Stomach smooth muscle (tissue), 2 donors: ENCODE data around the gene NAA80.
"Not testable (repeated sequence)": the region's sequence is repeated elsewhere in the genome, so short reads cannot be mapped to it uniquely, and the experiment has no call there.

Experiments
- H3K27ac ChIP-seq: one replicate; pipeline ENCODE4 v1.7.0; 2013; ENCODE audit warnings: mild to moderate bottlenecking, low read length, inconsistent platforms
- H3K27me3 ChIP-seq, 2 donors: one replicate each; pipeline ENCODE4 v1.7.0; 2013; ENCODE audit warnings: low read length in 2 of 2; ENCODE audit not compliant: insufficient read depth in 2 of 2, control insufficient read depth in 1 of 2
- H3K36me3 ChIP-seq, 2 donors: one replicate each; pipeline ENCODE4 v1.7.0; 2013; ENCODE audit warnings: low read length in 2 of 2; ENCODE audit not compliant: control insufficient read depth in 2 of 2, insufficient read depth in 2 of 2
- H3K4me1 ChIP-seq: one replicate; pipeline ENCODE4 v1.7.0; 2013; ENCODE audit warnings: low read length; ENCODE audit not compliant: control insufficient read depth, insufficient read depth
- H3K4me3 ChIP-seq, 2 donors: one replicate each; pipeline ENCODE4 v1.7.0; 2013; ENCODE audit warnings: low read length in 2 of 2
- H3K9ac ChIP-seq, 2 donors: one replicate each; pipeline ENCODE4 v1.7.0; 2013; ENCODE audit warnings: low read length in 2 of 2, mild to moderate bottlenecking in 1 of 2
- H3K9me3 ChIP-seq, 2 donors: one replicate each; pipeline ENCODE4 v1.7.0; 2013; ENCODE audit warnings: low read length in 2 of 2; ENCODE audit not compliant: control insufficient read depth in 2 of 2
- donor health status: healthy.
- donor health status: Pancreatic carcinoma.

NAA80 gene

DNA sequence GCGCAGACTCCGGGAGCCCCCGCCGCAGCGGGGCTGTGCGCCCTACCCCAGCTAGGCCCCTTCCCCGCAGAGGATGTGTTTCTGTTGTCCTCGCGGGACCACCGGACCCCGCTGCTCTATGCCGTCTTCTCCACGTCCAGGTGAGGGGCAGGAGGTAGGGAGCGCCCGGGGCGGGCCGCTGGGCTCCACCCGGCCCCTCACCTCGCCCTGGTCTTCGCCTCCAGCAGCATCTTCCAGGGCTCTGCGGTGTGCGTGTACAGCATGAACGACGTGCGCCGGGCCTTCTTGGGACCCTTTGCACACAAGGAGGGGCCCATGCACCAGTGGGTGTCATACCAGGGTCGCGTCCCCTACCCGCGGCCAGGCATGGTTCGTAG is 25.5 kb downstream of the NAA80 start:
- H3K9me3 ChIP-seq, result no peaks in the 10 kb centered on the region
- H3K4me1 ChIP-seq, result peaks cover 41% of the 10 kb centered on the region
- H3K4me3 ChIP-seq, result no peak overlapping the region
- H3K27me3 ChIP-seq, result peaks cover 5 to 20% of the 10 kb centered on the region in 2 donors
- no peak overlapping the region for H3K9ac ChIP-seq
- H3K36me3 ChIP-seq, result no peaks in the 10 kb centered on the region
- no peak overlapping the region for H3K27ac ChIP-seq

DNA sequence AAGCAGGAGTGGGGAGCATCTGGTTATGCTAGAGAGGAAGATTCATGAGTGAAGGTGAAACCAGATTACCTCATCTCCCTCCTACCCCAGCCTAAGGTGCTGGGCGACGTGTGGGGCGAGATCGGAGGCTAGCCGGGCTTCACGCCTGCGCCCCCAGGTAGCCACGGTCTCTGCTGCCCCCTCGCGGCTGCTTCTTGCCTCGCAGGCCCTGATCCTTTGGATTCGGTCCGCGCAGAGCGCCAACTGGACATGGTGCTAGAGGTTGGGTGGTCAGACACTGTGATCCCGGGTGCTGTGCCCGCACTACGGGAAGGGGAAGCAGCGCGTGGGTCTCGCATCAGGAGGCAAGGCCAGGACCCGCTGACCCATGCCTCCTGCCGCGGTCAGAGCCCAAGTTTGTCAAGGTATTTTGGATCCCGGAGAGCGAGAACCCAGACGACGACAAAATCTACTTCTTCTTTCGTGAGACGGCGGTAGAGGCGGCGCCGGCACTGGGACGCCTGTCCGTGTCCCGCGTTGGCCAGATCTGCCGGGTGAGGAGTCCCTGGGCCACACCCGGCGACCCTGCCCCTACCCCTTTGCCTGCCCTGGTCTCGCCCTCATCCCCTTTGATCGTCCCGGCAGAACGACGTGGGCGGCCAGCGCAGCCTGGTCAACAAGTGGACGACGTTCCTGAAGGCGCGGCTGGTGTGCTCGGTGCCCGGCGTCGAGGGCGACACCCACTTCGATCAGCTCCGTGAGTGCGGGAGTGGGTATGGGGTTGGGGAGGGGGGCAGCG is 26.1 kb downstream of the NAA80 start:
- H3K4me1 ChIP-seq, result peaks cover 41% of the 10 kb centered on the region
- H3K9me3 ChIP-seq, result no peaks in the 10 kb centered on the region
- no peaks in the 10 kb centered on the region for H3K36me3 ChIP-seq
- peak overlapping the region in 1 of 2 donors; percentile 70 for H3K4me3 ChIP-seq
- no peak overlapping the region for H3K27ac ChIP-seq
- peaks cover 5 to 20% of the 10 kb centered on the region in 2 donors for H3K27me3 ChIP-seq
- peak overlapping the region in 1 of 2 donors; percentile 60 for H3K9ac ChIP-seq

DNA sequence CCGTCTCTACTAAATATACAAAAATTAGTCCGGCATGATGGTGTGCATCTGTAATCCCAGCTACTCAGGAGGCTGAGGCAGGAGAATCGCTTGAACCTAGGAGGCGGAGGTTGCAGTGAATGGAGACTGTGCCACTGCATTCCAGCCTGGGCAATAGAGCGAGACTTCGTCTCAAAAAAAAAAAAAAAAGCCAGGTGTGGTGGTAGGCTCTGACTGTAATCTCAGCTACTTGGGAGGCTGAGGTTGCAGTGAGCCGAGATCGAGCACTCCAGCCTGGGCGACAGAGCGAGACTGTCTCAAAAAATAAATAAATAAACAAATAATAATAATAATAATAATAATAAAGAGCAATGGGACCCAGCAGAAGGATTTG is 26.7 kb downstream of the NAA80 start:
- not testable (repeated sequence) for H3K9ac ChIP-seq, H3K9me3 ChIP-seq, H3K36me3 ChIP-seq, H3K4me3 ChIP-seq, H3K27ac ChIP-seq
- peaks cover 5 to 20% of the 10 kb centered on the region in 2 donors for H3K27me3 ChIP-seq
- peaks cover 43% of the 10 kb centered on the region for H3K4me1 ChIP-seq

DNA sequence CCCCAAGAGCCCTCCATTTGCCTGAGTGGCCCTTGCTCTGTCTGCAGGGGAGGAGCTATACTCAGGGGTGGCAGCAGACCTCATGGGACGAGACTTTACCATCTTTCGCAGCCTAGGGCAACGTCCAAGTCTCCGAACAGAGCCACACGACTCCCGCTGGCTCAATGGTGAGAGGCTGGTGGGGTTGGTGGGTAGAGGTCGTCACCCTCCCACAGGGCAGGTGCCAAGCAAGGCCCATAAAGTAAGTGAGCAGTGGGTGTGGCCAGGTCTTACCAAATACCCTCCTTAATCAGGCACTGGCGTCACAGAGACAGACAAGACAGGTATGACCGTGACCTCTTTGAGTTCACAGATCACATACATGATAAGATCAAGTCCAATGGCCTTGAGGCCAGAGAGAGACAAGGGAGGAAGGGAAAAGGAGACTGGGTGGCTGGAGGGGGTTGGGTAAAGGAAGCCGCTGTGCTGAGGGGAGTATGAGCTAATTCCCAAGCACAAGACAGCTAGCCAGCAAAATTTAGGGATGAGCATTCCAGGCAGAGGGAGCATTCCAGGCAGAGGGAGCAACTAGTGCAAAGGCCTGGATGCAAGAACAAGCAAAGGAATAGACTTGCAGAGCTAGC is 27.8 kb downstream of the NAA80 start:
- no peak overlapping the region for H3K9ac ChIP-seq
- no peaks in the 10 kb centered on the region for H3K9me3 ChIP-seq
- H3K4me3 ChIP-seq, result no peak overlapping the region
- H3K4me1 ChIP-seq, result peaks cover 54% of the 10 kb centered on the region
- H3K27me3 ChIP-seq, result peaks cover 5 to 20% of the 10 kb centered on the region in 2 donors
- no peak overlapping the region for H3K27ac ChIP-seq
- H3K36me3 ChIP-seq, result no peaks in the 10 kb centered on the region

DNA sequence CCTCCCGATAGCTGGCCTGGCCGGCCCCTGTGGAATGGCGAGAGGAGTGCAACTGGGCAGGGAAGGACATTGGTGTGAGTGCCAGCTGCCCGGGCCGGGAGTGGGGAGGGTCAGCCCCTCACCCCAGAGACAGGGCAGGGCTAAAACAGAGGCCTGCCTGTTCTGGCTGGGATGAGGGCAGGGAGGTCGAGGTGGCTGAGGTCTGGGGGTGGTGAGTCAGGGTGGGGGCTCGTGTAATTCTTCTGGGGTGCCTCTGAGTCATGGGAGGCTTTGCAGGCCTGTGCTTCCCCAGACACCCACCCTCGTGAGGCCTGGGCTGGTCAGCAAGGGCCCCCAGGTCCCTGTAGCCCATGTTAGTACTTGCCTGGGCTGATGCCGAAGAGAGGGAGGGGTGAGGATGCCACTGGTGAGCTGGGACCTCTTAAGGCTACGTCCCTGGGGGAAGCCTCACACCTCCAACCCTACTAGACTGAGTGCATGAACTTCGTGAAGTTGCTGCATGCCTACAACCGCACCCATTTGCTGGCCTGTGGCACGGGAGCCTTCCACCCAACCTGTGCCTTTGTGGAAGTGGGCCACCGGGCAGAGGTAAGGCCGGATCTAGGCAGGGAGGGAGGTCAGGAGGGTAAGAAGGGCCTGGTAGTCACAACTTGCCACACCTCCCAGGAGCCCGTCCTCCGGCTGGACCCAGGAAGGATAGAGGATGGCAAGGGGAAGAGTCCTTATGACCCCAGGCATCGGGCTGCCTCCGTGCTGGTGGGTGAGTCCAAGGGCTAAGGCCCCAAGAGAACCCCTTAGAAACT is 28.6 kb downstream of the NAA80 start:
- no peak overlapping the region for H3K9ac ChIP-seq
- no peaks in the 10 kb centered on the region for H3K36me3 ChIP-seq
- peaks cover 62% of the 10 kb centered on the region for H3K4me1 ChIP-seq
- no peak overlapping the region for H3K27ac ChIP-seq
- no peaks in the 10 kb centered on the region for H3K9me3 ChIP-seq
- peaks cover 5 to 20% of the 10 kb centered on the region in 2 donors for H3K27me3 ChIP-seq
- H3K4me3 ChIP-seq, result peak overlapping the region in 1 of 2 donors; percentile 78

DNA sequence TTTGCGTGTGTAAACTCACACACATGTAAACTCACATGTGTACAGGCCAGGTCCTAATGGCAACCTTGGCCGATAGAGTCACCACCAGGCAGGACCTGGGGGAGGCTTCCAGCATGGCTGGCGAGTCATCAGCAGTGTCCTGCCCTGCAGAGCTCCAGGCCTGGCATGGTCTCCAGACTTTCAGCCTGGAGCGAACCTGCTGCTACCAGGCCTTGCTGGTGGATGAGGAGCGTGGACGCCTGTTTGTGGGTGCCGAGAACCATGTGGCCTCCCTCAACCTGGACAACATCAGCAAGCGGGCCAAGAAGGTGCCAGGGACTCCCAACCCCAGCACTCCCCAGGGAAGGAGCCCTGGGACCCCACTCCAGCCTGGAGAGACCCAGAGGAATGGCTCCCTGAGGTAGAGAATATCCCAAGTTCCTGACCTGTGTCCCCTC is 29.2 kb downstream of the NAA80 start:
- peak overlapping the region; percentile 37 for H3K27ac ChIP-seq
- H3K4me3 ChIP-seq, result peak overlapping the region in 1 of 2 donors; percentile 78
- H3K9me3 ChIP-seq, result no peaks in the 10 kb centered on the region
- H3K9ac ChIP-seq, result peak overlapping the region in 1 of 2 donors; percentile 13
- H3K4me1 ChIP-seq, result peaks cover 67% of the 10 kb centered on the region
- peaks cover 3 to 18% of the 10 kb centered on the region in 2 donors for H3K27me3 ChIP-seq
- no peaks in the 10 kb centered on the region for H3K36me3 ChIP-seq

DNA sequence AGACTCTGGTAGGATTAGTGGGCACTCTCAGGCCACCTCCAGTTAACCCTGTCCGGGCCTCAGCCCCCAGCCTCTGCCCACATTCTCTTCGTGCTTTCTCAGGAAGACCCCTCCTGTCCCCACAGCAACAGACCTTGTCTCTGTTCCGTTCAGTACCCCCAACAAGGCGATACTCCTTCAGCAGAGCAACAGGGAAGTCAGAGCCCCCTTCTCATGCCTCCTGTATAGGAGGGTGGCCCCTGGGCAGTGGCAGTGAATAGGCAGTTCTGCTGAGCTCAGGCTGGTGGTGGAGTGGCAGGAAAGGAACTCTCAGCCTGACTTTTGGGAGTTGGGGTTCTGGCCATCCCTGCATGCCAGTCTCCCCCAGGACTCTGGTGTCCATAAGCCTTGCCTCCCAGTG is 29.7 kb downstream of the NAA80 start:
- Histone ChIP-seq H3K4me3 (peak overlapping the region in 1 of 2 donors; percentile 78), H3K27me3 (peaks cover under 1 to 12% of the 10 kb centered on the region in 2 donors), H3K36me3 (no peaks in the 10 kb centered on the region), H3K27ac (peak overlapping the region; percentile 37), H3K9ac (peak overlapping the region in 1 of 2 donors; percentile 47), H3K9me3 (no peaks in the 10 kb centered on the region), H3K4me1 (peaks cover 70% of the 10 kb centered on the region)

DNA sequence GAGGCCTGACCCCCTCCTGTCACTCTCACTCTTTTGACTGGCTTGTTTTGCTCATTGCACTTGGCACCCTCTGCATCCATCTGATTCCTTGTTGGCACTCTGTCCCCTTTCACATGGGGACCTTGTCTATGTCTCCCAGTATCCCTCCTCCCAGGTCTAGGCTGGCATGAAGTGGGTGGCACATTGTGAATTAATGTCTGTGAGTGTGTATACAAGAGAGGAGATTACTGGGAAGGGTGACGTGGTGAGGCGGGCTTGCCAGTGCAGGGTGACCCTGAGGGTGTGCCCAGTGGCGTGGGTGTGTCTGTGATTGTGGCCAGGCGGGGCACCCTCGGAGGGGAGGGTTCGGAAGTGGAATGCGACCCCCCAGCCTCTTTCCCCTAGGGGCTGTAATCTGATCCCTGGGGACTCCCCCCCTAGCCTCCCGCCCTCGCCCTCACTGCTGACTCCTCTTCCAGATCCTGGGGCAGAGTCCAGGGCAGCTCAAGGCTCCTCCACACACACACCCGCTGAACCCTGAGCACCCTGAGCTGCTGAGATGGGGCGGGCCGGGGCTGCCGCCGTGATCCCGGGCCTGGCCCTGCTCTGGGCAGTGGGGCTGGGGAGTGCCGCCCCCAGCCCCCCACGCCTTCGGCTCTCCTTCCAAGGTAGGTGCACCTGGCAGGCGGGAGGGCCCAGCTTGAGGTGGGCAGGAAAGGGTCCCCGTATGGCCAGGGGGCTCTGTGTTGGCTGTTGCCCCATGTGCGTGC is 30.3 kb downstream of the NAA80 start, which contains the start of gene SEMA3B:
Gene SEMA3B (plus strand): TSS at position 445 of the 749 bp plus-strand sequence. CDS start 94 bp downstream, at position 539.
- peak within 1 kb of the TSS; percentile 83 to 87 for H3K9ac ChIP-seq
- H3K4me1 ChIP-seq, result peaks cover 74% of the 10 kb centered on the region
- H3K36me3 ChIP-seq, result no peaks in the 10 kb centered on the region
- H3K27ac ChIP-seq, result peak within 1 kb of the TSS; percentile 96
- no peaks in the 10 kb centered on the region for H3K9me3 ChIP-seq
- peak within 1 kb of the TSS; percentile 62 to 78 for H3K4me3 ChIP-seq
- peaks cover 0 to 9% of the 10 kb centered on the region in 2 donors for H3K27me3 ChIP-seq

DNA sequence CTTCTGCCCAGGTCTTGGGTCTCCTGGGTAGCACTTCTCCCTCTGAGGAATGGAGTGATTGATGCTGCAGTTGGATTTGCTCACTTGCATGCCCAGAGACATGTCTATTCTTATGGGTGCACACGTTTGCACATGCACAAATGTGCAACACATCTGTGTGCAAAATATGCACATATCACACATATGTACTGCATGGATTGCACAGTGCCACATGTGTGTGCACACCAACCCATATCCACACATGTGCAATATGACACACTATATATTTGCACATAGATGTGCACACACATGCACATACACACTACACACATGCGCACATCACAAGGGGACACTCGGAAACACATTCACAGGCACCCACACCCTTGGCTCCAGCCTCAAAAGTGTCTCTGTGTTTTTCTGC is 30.9 kb downstream of the NAA80 start:
- peak overlapping the region; percentile 62 to 78 for H3K4me3 ChIP-seq
- peaks cover 74% of the 10 kb centered on the region for H3K4me1 ChIP-seq
- H3K36me3 ChIP-seq, result no peaks in the 10 kb centered on the region
- peak overlapping the region; percentile 96 for H3K27ac ChIP-seq
- H3K9me3 ChIP-seq, result no peaks in the 10 kb centered on the region
- peak overlapping the region in 1 of 2 donors; percentile 87 for H3K9ac ChIP-seq
- H3K27me3 ChIP-seq, result peaks cover 0 to 3% of the 10 kb centered on the region in 2 donors
